Right kidney (tissue), 1 donor: Measurements from ENCODE around the gene C3orf20.

Experiments
- DNase-seq: peaks from one replicate; pipeline ENCODE4 v3.0.0-alpha.2; 2016

C3orf20 gene

DNA sequence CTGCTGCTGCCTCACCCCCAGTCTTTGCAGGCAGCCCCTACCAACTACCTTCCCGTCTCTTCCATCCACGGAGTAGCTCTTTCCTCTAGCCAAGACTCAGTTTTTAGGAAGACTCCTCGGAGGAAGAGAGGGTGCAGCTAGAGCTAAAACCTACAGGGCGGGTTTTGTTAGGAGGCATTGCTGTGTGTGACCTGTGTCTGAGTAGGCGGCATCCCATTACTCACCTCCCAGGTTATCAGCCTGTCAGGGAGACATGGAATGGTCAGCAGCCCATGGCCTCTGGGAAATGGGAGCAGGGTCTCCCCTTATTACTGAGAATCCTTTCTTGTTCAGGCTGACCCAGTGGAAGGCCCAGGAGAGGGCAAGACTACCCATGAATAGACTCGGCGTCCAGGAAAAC lies 100.1 kb downstream of the C3orf20 start:
- no peak for DNase-seq

DNA sequence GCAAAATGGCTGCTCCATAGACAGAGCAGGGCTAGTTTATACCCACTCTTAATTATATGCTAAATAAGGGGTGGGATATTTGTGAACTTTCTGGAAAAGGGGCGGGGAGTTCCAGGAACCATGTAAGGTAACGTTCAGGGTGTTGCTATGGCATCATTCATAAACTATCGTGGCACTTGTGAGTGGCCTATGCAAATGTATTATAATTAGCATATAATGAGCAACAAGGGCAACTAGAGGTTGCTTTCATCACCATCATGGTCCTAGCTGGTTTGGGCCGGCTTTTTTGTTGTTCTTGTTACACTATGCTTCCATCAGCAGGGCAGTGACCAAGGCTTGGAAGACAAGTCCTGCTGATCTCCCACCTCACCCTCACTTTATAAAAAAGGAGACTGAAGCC lies 100.6 kb downstream of the C3orf20 start:
- DNase-seq: no peak

DNA sequence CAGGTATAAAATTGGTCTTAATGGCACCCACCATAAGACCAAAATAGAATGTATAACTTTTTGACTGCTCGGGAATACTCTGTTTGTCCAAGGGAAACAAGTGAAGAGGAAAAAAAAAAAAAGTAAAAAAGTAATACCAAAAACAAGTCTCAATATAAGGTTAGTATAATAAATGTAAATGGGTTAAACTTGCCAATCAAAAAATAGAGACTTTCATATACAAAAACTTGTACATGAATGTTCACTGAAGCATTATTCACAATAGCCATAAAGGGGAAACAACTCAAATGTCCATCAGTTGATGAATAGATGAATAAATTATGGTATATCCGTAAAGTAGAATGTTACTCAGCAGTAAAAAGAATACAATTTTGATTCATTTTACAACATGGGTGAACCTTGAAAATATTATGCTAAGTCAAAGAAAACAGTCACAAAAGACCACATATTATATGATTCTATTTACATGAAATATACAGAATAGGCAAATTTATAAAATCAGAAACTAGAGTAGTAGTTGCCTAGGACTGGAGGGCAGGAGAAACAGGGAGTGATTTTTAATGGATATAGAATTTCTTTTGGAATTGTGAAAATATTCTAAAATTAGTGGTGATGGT lies 104.2 kb downstream of the C3orf20 start:
- DNase-seq: no peak

DNA sequence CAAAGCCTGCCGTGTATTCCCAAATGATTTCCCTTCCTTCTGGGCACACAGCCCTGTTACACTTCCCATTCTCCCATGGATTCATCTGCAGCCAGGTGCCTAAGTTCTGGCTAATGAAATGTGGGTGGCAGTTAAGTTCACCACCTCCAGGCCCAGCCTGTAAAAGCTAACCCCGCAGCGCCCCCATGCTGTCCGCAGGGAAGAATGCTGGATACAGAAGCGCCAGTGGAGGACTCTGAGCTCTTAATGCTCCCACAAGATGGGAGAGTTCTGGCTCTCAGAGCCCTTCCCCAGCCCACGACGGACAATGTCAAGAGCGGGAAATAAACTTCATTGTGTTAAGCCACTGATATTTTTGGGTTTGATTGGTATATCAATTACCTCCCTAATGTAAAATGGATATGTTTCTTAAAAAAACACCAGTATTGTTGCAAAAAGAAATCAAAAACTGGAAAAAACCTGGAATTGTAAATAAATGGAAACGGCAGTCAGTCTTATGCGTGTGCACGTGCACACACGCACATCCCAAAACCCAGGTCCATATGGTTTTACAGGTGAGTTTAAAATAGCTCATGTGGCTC lies 106.1 kb downstream of the C3orf20 start:
- no peak for DNase-seq

DNA sequence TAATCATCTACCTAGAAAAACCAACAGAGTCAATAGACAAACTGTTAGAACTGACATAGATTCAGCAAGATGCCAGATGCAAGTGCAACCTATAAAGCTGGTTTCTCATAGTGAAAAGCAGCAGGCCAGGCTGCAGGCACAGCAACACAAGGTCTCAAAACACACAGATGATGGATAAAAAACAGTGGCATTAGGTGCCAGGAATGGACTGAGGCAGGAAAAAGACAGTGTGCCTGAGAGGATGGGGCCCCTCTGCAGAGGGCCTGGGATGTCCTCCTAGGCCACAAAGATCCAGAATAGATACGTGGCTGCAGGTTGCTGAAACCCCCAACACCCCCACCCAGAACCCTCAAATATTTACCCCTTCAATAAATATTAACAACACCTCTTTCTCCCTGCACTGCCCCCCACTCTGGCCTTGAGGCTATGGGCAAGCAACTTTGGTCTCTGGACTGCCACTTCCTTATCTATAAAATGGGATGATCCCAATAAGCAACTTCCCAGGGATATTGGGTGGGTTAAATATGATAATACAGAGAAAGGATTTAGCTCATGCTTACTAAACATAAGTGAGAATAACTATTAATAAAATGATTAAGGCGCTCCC lies 108.6 kb downstream of the C3orf20 start:
- DNase-seq: no peak

DNA sequence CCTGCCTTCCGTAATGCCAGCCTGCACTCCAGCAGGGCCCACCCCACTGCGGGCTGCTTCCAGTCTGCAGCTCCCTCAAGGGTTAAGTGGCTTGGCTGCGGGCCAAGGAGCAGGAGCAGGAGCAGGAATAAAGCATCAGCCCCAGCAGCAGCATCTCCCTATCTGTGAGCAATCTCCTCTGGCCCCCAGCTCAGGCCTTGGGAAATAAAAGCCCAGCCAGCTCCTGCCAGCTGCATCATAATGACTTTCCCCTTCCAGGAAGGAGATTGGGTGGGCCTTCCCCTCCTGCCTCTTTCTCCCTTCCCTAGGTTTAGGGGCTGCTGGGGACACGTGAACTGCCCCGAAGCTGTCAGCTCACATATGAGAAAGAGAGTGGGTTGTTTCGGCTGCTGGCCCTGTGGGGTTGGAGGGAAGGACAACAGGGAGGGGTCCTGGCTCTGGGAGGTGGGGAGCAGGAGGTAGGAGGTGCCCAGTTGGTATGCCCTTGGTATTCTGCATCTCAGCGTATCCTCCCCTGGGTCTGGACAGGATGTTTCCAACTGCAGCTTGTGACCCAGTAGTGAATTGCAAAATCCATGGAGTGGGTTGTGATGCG lies 109.2 kb downstream of the C3orf20 start:
- peak; percentile 30 for DNase-seq

DNA sequence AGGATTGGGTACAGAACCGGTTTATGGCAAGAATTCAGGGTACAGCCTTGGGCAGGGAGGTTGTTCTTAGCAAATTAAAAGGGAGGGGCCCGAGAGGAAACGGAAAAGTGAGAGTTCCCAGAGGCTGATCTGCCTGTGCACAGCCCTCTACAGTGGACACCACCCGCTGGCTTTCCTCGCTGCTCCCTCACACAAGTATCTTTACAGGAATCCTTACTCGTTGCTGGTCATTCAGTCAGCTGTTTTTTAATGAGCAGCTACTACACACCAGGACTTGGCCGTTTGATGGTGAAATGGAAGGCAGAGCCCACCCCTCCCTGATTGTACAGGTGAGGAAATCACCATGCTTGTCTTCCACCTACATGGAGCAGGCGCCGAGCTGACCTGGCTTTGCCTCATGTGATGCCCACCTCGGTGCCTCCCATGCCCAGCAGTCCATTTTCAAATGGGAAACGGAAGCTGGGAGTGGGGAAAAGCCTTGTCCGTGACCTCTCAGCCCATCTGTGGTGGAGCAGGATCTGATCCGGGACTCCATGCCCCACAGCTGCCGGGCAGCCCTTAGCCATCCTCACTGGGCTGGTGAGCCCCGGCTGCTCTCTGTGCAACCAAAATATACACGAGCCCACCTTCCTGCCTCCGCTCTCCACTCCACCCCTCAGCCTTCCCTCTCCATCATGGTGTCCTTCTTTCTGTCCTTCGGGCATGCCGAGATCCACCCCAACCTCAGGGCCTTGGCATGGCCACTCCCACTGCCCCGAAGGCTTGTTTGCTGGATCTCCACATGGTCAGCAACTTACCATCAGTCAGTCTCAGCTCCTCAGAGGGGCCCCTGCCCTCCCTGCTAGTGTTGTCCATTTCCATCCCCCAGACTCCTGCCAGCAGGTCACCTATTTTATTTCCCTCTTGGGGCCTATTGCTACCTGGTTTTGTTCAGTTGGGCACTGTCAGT lies 110.5 kb downstream of the C3orf20 start:
- DNase-seq: no peak

DNA sequence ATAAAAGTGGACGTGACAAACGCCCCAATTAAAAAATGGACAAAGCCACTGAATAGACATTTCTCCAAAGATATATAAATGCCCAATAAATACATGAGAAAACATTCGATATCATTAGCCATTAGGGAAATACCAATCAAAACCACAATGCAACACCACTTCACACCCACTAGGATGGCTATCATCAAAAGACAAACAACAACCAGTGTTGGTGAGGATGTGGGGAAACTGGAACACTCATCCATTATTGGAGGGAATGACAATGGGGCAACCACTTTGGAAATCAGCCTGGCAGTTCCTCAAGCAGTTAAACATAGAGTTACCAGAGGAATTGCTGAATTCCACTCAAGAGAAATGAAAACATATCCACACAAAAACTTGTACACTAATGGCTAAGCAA lies 111.4 kb downstream of the C3orf20 start:
- DNase-seq: no peak

DNA sequence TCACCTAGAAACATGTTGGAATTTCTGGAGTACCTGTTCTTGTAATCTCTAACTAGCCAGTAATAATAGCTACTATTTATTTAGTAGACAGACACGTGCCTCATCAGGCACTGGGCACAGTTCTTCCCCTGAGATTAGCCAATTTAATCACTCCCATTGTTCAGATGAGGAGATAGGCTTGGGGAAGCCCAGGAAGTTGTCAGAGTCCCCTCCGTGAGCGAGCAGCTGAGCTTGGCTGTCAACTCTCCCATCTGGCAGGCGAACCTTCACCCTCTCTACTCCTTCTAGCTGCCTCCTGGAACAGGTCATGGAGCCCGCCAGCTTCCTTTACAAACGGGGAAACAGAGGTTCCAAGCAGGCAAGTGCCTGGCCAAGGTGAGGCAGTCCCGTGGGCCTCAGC lies 112.7 kb downstream of the C3orf20 start:
- DNase-seq: no peak

DNA sequence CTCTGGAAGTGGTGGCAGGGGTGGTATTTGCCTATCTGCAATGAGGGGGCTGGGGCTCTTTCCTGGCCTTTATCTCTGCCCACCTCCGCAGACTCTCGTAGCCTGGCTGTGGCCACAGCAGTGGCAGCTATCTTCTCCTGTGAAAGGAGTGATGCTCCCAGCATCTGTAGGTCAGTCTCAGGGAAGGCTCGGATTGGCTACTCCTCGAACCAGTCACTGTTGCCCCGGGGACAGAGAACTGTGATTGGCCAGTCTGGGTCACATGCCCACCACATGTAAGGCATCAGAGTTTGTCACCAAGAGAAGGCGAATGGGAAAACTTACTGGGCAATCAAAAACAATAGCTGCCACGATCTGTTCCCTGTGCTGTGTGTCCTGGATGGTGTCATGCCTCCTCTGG lies 113.7 kb downstream of the C3orf20 start:
- no peak for DNase-seq

DNA sequence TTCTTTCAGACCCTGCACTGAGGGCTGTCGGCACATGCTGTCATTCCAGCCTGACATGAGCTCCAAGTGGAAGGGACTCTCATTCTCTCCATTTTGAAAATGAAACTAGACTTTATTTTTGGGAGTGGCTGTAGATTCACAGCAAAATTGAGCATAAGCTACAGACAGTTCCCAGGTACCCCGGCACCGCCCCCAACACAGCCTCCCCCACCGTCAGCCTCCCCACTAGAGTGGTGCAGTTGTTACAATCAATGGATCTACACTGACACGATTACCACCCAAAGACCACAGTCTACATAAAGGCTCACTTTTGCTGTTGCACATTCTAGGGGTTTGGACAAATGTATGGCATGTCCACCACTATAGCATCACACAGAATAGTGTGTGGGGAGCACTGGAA lies 114.3 kb downstream of the C3orf20 start:
- DNase-seq: no peak

DNA sequence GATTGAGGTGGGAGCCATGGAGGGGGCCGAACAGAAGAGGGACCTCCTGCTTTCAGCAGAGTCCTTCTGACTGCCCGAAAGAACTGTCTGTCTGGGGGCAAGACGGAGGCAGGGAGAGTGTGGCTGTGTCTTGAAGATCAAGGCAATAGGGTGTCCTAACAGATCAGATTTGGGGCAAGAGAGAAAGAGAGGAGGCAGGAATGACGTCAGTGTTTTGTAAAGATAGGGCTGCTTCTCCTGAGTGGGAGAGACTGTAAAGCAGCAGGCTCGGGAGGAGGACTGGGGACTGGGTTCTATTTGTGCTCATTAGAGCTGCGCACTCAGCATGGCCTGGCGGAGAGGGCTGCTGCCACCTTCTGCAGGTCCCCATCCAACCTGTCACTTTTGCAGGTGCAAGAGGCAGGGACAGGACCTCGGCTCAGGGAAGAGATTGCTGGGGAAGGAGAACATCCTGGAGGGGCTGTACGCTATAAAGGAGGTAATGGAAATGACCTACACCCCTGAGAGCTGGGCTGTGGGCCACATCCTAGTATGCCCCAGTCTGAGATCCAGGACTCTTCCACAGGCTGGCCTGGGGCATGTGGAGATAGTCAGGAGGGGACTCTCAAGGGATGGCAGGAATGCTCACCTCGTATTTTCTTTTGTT lies 114.8 kb downstream of the C3orf20 start:
- no peak for DNase-seq

DNA sequence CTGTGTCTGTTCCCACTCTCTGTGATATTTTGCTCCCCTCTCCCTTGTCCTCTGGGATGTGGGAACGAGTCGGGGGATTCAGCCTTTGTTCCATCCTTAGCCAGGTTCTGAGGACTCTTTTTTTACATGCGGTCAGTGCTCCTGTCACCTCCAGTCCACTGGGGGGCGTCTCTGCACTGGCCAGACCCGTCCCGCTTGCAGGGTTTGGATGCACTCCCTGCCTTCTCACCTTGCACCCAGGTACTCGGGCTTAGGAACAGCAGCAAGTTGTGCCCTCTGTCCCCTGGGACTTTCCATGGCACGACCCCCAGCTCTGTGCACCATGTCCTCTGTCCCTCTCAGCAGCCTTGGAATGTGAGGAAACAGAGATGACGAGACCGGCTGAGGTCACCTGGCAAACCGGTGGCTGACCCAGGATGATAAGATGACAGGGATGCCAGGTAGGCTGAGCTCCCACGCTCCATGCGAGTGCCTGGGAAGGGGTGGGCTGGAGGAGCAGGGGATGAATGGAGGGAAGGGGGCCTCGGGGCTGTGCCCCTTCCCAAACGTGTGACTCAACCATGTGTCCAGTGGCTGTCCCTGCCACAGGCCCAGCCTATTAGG lies 116.5 kb downstream of the C3orf20 start:
- peak; percentile 52 for DNase-seq

DNA sequence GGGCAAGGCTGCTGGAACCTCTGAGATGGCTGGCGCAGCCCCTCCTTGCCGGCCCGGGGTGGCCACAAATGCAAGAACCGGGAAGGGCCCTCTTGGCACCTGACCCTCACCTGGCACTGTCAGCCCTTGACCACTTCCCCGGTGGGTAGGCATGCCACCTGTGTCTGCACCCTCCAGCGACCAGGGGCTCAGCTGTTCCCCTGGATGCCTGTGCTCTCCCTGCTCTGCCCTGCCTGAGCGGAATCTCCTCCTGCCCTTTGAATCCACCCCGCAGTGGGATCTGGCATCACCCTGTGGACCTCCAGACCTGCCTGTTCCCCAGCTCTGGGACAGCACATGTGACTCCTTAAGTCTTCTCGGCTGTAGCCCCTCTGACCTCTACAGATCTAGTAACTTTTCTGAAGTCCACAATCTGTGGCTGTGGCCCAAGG lies 117.8 kb downstream of the C3orf20 start:
- no peak for DNase-seq

DNA sequence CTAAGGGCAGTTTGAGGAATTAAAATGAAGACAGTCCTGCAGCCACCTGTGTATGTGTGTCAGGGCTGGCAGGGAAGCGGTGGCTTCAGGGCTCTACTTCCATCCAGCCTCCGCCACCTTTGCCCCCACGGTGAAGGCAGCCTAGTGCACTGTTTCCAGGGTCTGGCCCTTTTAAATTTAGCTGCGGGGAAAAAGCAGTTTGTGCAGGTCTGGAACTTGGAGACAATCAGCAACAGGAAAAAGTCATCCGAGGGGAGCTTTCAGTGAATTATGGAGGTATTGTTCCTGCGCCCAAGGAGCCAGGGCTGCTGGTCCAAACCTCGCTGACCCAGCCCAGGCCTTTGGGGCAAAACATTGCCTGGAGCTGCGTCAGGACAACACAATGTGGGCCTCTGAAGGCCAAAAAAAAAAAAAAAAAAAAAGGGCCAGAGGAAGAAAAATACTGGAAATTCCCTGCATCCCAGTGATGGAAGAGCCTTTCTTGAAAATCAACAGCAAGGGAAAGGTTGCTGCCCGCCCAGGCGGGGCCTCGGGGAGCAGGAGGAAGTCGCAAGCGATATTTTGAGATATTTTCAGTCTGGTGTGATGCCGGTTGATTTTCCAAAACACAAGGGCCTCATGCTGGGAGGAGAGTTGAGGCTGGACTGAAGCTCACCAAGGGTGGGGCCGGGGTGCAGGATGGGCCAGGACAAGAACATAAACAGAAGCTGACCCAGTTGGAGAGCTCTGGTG lies 118.4 kb downstream of the C3orf20 start:
- DNase-seq: no peak

DNA sequence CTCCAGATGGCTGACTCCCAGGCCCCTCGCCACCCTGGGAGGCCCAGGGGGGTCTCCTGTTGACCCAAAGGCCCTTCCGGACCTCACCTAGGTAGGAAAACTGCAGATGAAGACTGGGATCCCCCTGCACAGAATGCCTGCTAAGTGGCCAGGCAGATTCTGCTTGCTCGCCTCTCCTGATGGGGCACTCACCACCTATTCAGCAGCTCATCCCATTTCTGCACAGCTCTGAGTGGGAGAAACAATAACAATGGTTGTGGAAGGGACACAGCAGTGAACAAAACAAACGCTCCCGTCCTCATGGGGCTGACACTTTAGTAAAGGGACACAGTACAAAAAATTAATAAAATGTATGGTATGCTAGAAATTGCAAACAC lies 118.9 kb downstream of the C3orf20 start:
- DNase-seq: no peak

DNA sequence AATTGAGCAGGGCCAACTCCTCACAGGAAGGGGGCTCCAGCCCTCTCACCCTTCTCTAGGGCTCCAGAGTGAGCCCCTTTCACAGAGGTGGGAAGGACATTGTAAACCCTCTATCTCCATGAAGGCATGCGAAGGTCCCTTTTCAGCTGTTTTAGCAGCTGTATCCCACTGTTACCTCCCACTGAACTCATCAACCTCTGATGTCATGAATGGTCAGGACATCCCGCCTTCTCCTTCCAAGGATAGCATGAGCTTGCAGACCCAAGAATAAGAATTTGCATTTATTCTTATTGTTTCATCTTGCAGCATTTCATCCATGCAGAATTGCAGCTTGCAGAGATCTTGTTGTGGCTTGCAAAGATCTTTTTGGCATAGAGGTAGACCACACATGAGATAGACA lies 119.5 kb downstream of the C3orf20 start:
- no peak for DNase-seq

DNA sequence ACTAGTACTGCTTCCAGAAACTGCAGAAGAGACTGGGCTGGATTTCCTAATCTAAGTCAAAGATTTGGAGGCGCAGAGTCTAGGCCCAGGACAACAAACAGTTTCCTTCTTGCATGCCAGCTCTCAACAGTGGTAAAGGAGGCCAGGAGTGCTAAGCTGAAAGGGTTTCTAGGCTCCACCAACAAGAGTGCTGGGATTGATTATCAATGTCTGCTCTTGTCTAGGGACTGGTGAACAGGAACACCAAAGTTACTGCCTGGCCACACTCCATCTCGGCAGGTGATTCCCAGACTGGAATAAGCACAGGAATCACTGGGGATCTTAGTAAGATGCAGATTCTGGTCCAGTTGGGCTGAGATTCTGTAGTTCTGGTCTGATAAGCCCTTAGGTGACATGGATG lies 121.1 kb downstream of the C3orf20 start:
- DNase-seq: no peak

DNA sequence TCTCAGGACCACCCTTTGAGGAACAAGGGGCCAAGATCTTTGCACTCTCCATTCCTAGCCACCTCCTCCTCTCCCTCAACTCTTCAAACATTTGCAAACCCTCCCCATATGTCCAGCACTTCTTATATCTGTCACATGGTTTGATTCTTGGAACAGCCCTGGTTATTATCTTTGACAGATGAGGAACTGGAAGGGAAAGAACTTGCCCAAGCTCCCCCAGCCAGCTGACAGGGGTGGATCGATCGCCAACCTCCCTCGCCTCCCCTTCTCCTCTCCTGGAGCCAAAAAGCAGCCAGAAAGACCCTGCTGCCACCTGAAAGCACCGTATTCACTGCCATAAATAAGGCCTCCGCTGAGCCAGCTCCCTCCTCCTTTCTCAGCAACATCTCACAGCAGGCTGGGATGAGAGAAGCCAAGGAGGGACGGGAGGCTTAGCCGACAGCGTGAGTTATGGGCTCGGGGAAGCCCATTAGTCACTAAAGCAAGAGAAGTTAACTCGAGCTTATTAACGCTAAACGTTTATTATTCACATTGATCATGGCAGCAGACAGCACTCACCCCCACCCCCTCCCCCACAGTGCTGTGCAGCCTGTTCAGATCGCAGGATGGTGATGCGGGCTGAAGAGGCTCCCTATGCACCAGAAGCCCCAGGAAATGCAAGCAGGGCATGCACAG lies 121.6 kb downstream of the C3orf20 start:
- DNase-seq: no peak

DNA sequence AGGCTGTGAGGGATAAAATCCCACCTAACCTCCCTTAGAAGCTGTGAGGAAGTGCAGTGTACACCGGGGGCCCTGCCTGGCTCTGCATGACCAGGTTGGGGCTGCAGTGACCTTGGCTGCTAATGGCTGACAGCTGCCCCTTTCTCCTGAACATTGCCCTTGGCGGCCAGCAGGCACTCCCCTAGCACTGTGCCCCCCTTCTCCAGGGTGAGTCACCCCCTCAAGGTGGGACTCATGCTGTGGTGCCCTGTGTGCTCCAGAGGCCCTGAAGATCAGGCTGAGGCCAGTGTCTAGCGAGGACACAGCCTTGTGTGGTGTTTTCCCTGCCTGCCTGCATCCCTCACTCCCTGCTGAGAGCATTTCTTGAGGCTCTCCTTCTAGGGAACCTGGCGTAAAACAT lies 122.8 kb downstream of the C3orf20 start:
- DNase-seq: no peak

DNA sequence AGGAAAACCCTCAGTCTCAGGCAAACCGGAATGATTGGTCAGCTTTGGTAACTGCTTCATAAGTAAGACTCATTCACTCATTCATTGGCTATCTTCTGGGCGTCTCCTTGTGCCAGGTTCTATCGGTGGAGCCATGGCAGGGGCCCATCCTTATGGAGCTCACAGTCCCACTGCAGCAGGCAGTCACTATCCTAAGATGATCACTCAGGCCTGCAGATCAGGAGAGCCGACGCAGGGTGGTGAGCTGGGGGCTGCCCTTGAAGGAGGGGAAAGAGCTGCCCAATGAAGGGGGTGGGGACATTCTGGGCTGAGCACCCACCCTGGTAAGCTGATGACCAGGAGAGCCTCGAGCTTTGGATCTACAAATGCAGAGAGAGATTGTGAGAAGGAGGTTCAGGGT lies 123.3 kb downstream of the C3orf20 start:
- no peak for DNase-seq
